WTC11 (cell line): ENCODE data around the gene EYS. TPM values are rescaled to one million over a fixed set of nuclear protein-coding genes. Genes with fewer than 3 reads are reported as not detected.

Experiments
- ATAC-seq: fragments of 200-7000 bp; cut with Tn5 transposase; 2 replicates; pipeline ENCODE4 v1.10.0; 2021; ENCODE audit warnings: mild to moderate bottlenecking, moderate library complexity
- CTCF ChIA-PET: fragments of 300-600 bp; sonication (Branson Sonifier 250); formaldehyde crosslinking; loops from one replicate; lab custom pipeline; 2021; ENCODE audit warnings: antibody characterized with exemption; lab: Charles Lee
- POLR2A ChIA-PET: fragments of 350-600 bp; sonication (Branson Sonifier 250); formaldehyde crosslinking; loops from one replicate; lab custom pipeline; 2021; ENCODE audit warnings: antibody characterized with exemption; lab: Charles Lee
- DNase-seq: peaks from one replicate; pipeline ENCODE4 v3.0.0; 2021; ENCODE audit warnings: low spot score
- H3K27ac Mint-ChIP-seq: 2 replicates; pipeline ENCODE4 v1.8.0; 2021; ENCODE audit warnings: mixed read lengths
- H3K27me3 Mint-ChIP-seq: 2 replicates; pipeline ENCODE4 v1.8.0; 2021; ENCODE audit warnings: low read depth, mild to moderate bottlenecking, moderate library complexity, mixed read lengths
- H3K36me3 Mint-ChIP-seq: 2 replicates; pipeline ENCODE4 v1.8.0; 2021; ENCODE audit warnings: mixed read lengths
- H3K4me1 Mint-ChIP-seq: 2 replicates; pipeline ENCODE4 v1.8.0; 2022; ENCODE audit warnings: mixed read lengths
- H3K4me3 Mint-ChIP-seq: 2 replicates; pipeline ENCODE4 v1.8.0; 2021; ENCODE audit warnings: mild to moderate bottlenecking, moderate library complexity, mixed read lengths
- H3K9me3 Mint-ChIP-seq: 2 replicates; pipeline ENCODE4 v1.8.0; 2021; ENCODE audit warnings: mixed read lengths
- AFF4 ChIP-seq: sonication (generic); formaldehyde crosslinking; IDR thresholded peaks from 2 replicates; pipeline ENCODE4 v1.8.1; 2023; ENCODE audit warnings: mild to moderate bottlenecking, missing genetic modification reagents, borderline replicate concordance
- ATF3 ChIP-seq: sonication (generic); formaldehyde crosslinking; conservative IDR thresholded peaks from 2 replicates; pipeline ENCODE4 v1.8.1; 2022; ENCODE audit warnings: mild to moderate bottlenecking, missing genetic modification reagents
- CDX4 ChIP-seq: fragments of 250-450 bp; sonication (Bioruptor Pico); IDR thresholded peaks from 2 replicates; pipeline ENCODE4 v1.9.0; 2021; ENCODE audit warnings: moderate library complexity, mild to moderate bottlenecking, inconsistent platforms, borderline replicate concordance
- CREB1 ChIP-seq: sonication (generic); formaldehyde crosslinking; IDR thresholded peaks from 2 replicates; pipeline ENCODE4 v1.8.0; 2023; ENCODE audit warnings: mild to moderate bottlenecking, missing genetic modification reagents
- EMX1 ChIP-seq: fragments of 250-450 bp; sonication (Bioruptor Pico); IDR thresholded peaks from 2 replicates; pipeline ENCODE4 v1.8.0; 2021; ENCODE audit warnings: mild to moderate bottlenecking
- ESRRA ChIP-seq: sonication (generic); formaldehyde crosslinking; IDR thresholded peaks from 2 replicates; pipeline ENCODE4 v1.8.1; 2022; ENCODE audit warnings: mild to moderate bottlenecking, missing genetic modification reagents, borderline replicate concordance
- GTF2I ChIP-seq: fragments of 250-450 bp; sonication (Bioruptor Pico); conservative IDR thresholded peaks from 2 replicates; pipeline ENCODE4 v1.4.0; 2021; ENCODE audit warnings: mild to moderate bottlenecking
- IRF1 ChIP-seq: sonication (generic); formaldehyde crosslinking; IDR thresholded peaks from 2 replicates; pipeline ENCODE4 v1.8.0; 2023; ENCODE audit warnings: missing genetic modification reagents
- IRF2 ChIP-seq: sonication (generic); formaldehyde crosslinking; IDR thresholded peaks from 2 replicates; pipeline ENCODE4 v1.8.0; 2022; ENCODE audit warnings: low read depth, missing genetic modification reagents, borderline replicate concordance
- JUN ChIP-seq: sonication (generic); formaldehyde crosslinking; IDR thresholded peaks from 2 replicates; pipeline ENCODE4 v1.8.0; 2023; ENCODE audit warnings: mild to moderate bottlenecking, missing genetic modification reagents
- MXD4 ChIP-seq: fragments of 250-450 bp; sonication (Bioruptor Pico); IDR thresholded peaks from 2 replicates; pipeline ENCODE4 v1.8.0; 2021; ENCODE audit warnings: mild to moderate bottlenecking, moderate library complexity, borderline replicate concordance
- NR1H2 ChIP-seq: sonication (generic); formaldehyde crosslinking; IDR thresholded peaks from 2 replicates; pipeline ENCODE4 v1.9.0; 2021; ENCODE audit warnings: mild to moderate bottlenecking, moderate library complexity, missing genetic modification reagents
- NR2C2 ChIP-seq: sonication (generic); formaldehyde crosslinking; IDR thresholded peaks from 2 replicates; pipeline ENCODE4 v1.8.0; 2022; ENCODE audit warnings: mild to moderate bottlenecking, missing genetic modification reagents
- PRDM15 ChIP-seq: sonication (generic); formaldehyde crosslinking; IDR thresholded peaks from 2 replicates; pipeline ENCODE4 v1.8.0; 2022; ENCODE audit warnings: missing genetic modification reagents
- PRRX2 ChIP-seq: fragments of 250-450 bp; sonication (Bioruptor Pico); IDR thresholded peaks from 2 replicates; pipeline ENCODE4 v1.8.0; 2021; ENCODE audit warnings: mild to moderate bottlenecking
- SMAD4 ChIP-seq: sonication (generic); formaldehyde crosslinking; IDR thresholded peaks from 2 replicates; pipeline ENCODE4 v1.8.0; 2022; ENCODE audit warnings: mild to moderate bottlenecking, missing genetic modification reagents
- SOX15 ChIP-seq: fragments of 250-450 bp; sonication (Bioruptor Pico); IDR thresholded peaks from 2 replicates; pipeline ENCODE4 v1.9.0; 2021; ENCODE audit warnings: mild to moderate bottlenecking
- SP1 ChIP-seq: sonication (generic); formaldehyde crosslinking; conservative IDR thresholded peaks from 2 replicates; pipeline ENCODE4 v1.8.1; 2022; ENCODE audit warnings: missing genetic modification reagents
- ZNF121 ChIP-seq: sonication (generic); formaldehyde crosslinking; IDR thresholded peaks from 2 replicates; pipeline ENCODE4 v1.8.0; 2023; ENCODE audit warnings: missing genetic modification reagents
- ZNF232 ChIP-seq: sonication (generic); formaldehyde crosslinking; IDR thresholded peaks from 2 replicates; pipeline ENCODE4 v1.8.0; 2022; ENCODE audit warnings: mild to moderate bottlenecking, missing genetic modification reagents
- ZNF512 ChIP-seq: sonication (generic); formaldehyde crosslinking; IDR thresholded peaks from 2 replicates; pipeline ENCODE4 v1.8.1; 2022; ENCODE audit warnings: missing genetic modification reagents, borderline replicate concordance
- total RNA-seq: library from RNA; stranded (reverse); gene quantifications from 3 replicates; pipeline ENCODE4 v1.2.3, GENCODE V29; 2021

EYS gene
- total RNA-seq, 1 experiment from 2014 or later, result not detected

GRCh38 chr6:64010010-64010409 lies 1697.0 kb downstream of the EYS start:
- Mint-ChIP-seq H3K4me1 (peaks cover 29% of the 10 kb centered on the region), H3K36me3 (peaks cover 5% of the 10 kb centered on the region), H3K27me3 (no peaks in the 10 kb centered on the region; the same call in 1 of the 2 replicates), H3K27ac (no peak overlapping the region), H3K9me3 (peaks cover 26% of the 10 kb centered on the region), H3K4me3 (no peak overlapping the region)
- DNase-seq (no peak), ATAC-seq (no peak)
- no peak for TF ChIP-seq ZNF232 (CRISPR knock-in tag)
- TF ChIP-seq ATF3 (CRISPR knock-in tag), result no peak
- no peak for TF ChIP-seq JUN (CRISPR knock-in tag)
- TF ChIP-seq SOX15 (CRISPR knock-in tag), result no peak
- TF ChIP-seq EMX1 (CRISPR knock-in tag), result no peak
- no peak for TF ChIP-seq IRF1 (CRISPR knock-in tag)
- TF ChIP-seq PRDM15 (CRISPR knock-in tag), result no peak
- no peak for TF ChIP-seq CDX4 (CRISPR knock-in tag)
- no peak for TF ChIP-seq ZNF512
- TF ChIP-seq NR2C2 (CRISPR knock-in tag), result no peak
- TF ChIP-seq AFF4 (CRISPR knock-in tag), result no peak
- no peak for TF ChIP-seq PRRX2 (CRISPR knock-in tag)
- TF ChIP-seq GTF2I, result no peak
- TF ChIP-seq CREB1, result no peak
- ChIA-PET POLR2A (no interaction called here), CTCF (no interaction called here)

- no peak for DNase-seq
- POLR2A ChIA-PET, result no interaction called here
- ATAC-seq, result no peak
- Mint-ChIP-seq H3K36me3 (peaks cover 10% of the 10 kb centered on the region), H3K4me1 (peaks cover 11% of the 10 kb centered on the region), H3K4me3 (no peak overlapping the region), H3K27ac (no peak overlapping the region), H3K9me3 (peaks cover 45% of the 10 kb centered on the region), H3K27me3 (no peaks in the 10 kb centered on the region; the same call in 1 of the 2 replicates)
- no peak for TF ChIP-seq NR1H2 (CRISPR knock-in tag)
- TF ChIP-seq SMAD4, result no peak
- no peak for TF ChIP-seq IRF2 (CRISPR knock-in tag)
- TF ChIP-seq ZNF121 (CRISPR knock-in tag), result no peak
- no peak for TF ChIP-seq SP1
- no peak for TF ChIP-seq ESRRA (CRISPR knock-in tag)
- TF ChIP-seq SOX15 (CRISPR knock-in tag), result no peak
- TF ChIP-seq MXD4 (CRISPR knock-in tag), result no peak
- CTCF ChIA-PET, result no interaction called here
Observed at GRCh38 chr6:64006246-64006645, 1700.8 kb downstream of the EYS start.
